Endodermal cell (in vitro differentiated cells): ENCODE results near the gene CPSF7. TPM values are rescaled to one million over a fixed set of nuclear protein-coding genes. Genes with fewer than 3 reads are reported as not detected.

Experiments used
- DNase-seq: peaks from one replicate; pipeline ENCODE4 v3.0.0-alpha.2; 2017
- H3K27ac ChIP-seq: 2 replicates; pipeline ENCODE4 v1.5.1; 2013; ENCODE audit warnings: mild to moderate bottlenecking, low read depth, low read length, moderate library complexity
- H3K27me3 ChIP-seq: 2 replicates; pipeline ENCODE4 v1.6.1; 2013; ENCODE audit warnings: mild to moderate bottlenecking, low read length, moderate library complexity; ENCODE audit not compliant: insufficient read depth, control insufficient read depth, poor library complexity, severe bottlenecking
- H3K36me3 ChIP-seq: 2 replicates; pipeline ENCODE4 v1.7.0; 2013; ENCODE audit warnings: mild to moderate bottlenecking, low read length, moderate library complexity; ENCODE audit not compliant: control insufficient read depth, insufficient read depth
- H3K4me1 ChIP-seq: one replicate; pipeline ENCODE4 v1.7.0; 2013; ENCODE audit warnings: low read length; ENCODE audit not compliant: control insufficient read depth, insufficient read depth
- H3K4me3 ChIP-seq: 2 replicates; pipeline ENCODE4 v1.5.1; 2013; ENCODE audit warnings: mild to moderate bottlenecking, low read length, moderate library complexity
- H3K9ac ChIP-seq: 2 replicates; pipeline ENCODE4 v1.6.1; 2013; ENCODE audit warnings: mild to moderate bottlenecking, low read length, moderate library complexity; ENCODE audit not compliant: poor library complexity, severe bottlenecking; ENCODE audit errors: extremely low read depth
- H3K9me3 ChIP-seq: 2 replicates; pipeline ENCODE4 v1.6.1; 2013; ENCODE audit warnings: mild to moderate bottlenecking, low read length, moderate library complexity; ENCODE audit not compliant: control insufficient read depth
- H3K27ac Mint-ChIP-seq: 2 replicates; pipeline ENCODE4 v1.8.0; 2020; ENCODE audit warnings: mixed read lengths
- H3K27me3 Mint-ChIP-seq: 2 replicates; pipeline ENCODE4 v1.8.0; 2021; ENCODE audit warnings: mild to moderate bottlenecking, mixed read lengths; ENCODE audit not compliant: insufficient read depth
- H3K36me3 Mint-ChIP-seq: 2 replicates; pipeline ENCODE4 v1.8.0; 2020; ENCODE audit warnings: low read depth, mixed read lengths
- H3K4me1 Mint-ChIP-seq: 2 replicates; pipeline ENCODE4 v1.8.0; 2020; ENCODE audit warnings: mixed read lengths
- H3K4me3 Mint-ChIP-seq: 2 replicates; pipeline ENCODE4 v1.8.0; 2020; ENCODE audit warnings: mild to moderate bottlenecking, moderate library complexity, mixed read lengths
- H3K9me3 Mint-ChIP-seq: 2 replicates; pipeline ENCODE4 v1.8.0; 2020; ENCODE audit warnings: mild to moderate bottlenecking, mixed read lengths
- WGBS, 2 experiments: methylation state at CpG; one replicate each; pipeline versions ENCODE4 v1.1.5 to v1.1.7; 2013; ENCODE audit warnings: missing lambda C conversion rate in 2 of 2, mixed read lengths in 1 of 2; ENCODE audit not compliant: insufficient coverage in 1 of 2, insufficient read length in 1 of 2; 5-methylcytosine and 5-hydroxymethylcytosine counted together
- total RNA-seq, 2 donors: library from RNA; stranded (reverse); fragmentation: NEBNext Ultra II Directional in 1 of 2; extraction: Animal tissue kit (Norgen Biotek cat#: 25700) in 1 of 2; gene quantifications; 2 replicates in 1 of 2; 3 replicates in 1 of 2; pipeline ENCODE4 v1.2.1, GENCODE V29; 2021
- TF ChIP-seq, protein P1 (sequence below): fragments of 200-600 bp; sonication (generic); conservative IDR thresholded peaks from 2 replicates; pipeline ENCODE4 v1.5.0; 2021; ENCODE audit warnings: antibody characterized with exemption, mild to moderate bottlenecking

Gene CPSF7
- total RNA-seq, 2 donors from 2014 or later = 108 to 117 TPM

DNA sequence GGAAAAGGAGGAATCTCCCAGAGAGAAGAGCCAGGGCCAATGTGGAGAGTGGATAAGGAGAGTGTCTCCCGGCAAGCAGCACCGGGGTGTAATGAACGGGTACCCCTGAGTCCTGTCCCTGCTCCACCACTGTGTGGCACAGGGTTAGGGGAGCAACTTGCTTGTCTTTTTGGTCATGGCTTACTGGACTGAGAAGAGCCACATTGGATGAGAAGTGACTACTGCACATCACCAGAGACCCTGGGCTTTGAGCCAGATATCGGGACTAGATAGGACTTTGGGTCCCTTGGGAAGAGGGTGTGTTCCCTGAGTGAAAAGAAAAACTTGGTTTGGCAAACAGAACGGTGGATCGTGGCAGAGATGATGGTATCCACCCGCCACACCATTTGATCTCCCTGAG lies 24.7 kb upstream of the CPSF7 start:
- Mint-ChIP-seq H3K4me3 (no peak overlapping the region), H3K36me3 (peaks cover 33% of the 10 kb centered on the region), H3K4me1 (no peaks in the 10 kb centered on the region), H3K9me3 (no peaks in the 10 kb centered on the region), H3K27ac (no peak overlapping the region), H3K27me3 (no peaks in the 10 kb centered on the region)
- H3K9me3 ChIP-seq = no peaks in the 10 kb centered on the region
- peaks cover 12% of the 10 kb centered on the region for H3K36me3 ChIP-seq
- H3K4me1 ChIP-seq = no peaks in the 10 kb centered on the region
- H3K9ac ChIP-seq = no peak overlapping the region
- DNase-seq = no peak
- no peak overlapping the region for H3K4me3 ChIP-seq
- TF ChIP-seq, protein P1, sequence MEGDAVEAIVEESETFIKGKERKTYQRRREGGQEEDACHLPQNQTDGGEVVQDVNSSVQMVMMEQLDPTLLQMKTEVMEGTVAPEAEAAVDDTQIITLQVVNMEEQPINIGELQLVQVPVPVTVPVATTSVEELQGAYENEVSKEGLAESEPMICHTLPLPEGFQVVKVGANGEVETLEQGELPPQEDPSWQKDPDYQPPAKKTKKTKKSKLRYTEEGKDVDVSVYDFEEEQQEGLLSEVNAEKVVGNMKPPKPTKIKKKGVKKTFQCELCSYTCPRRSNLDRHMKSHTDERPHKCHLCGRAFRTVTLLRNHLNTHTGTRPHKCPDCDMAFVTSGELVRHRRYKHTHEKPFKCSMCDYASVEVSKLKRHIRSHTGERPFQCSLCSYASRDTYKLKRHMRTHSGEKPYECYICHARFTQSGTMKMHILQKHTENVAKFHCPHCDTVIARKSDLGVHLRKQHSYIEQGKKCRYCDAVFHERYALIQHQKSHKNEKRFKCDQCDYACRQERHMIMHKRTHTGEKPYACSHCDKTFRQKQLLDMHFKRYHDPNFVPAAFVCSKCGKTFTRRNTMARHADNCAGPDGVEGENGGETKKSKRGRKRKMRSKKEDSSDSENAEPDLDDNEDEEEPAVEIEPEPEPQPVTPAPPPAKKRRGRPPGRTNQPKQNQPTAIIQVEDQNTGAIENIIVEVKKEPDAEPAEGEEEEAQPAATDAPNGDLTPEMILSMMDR = no peak
- no peak overlapping the region for H3K27ac ChIP-seq
- H3K27me3 ChIP-seq = no peaks in the 10 kb centered on the region
- 96 to 97% methylated on average over 7 of the region's 7 CpGs for WGBS, 2 experiments

- Mint-ChIP-seq H3K4me3 (no peak overlapping the region), H3K4me1 (no peaks in the 10 kb centered on the region), H3K36me3 (peaks cover 36% of the 10 kb centered on the region), H3K27ac (no peak overlapping the region), H3K9me3 (no peaks in the 10 kb centered on the region), H3K27me3 (no peaks in the 10 kb centered on the region)
- no peak overlapping the region for H3K27ac ChIP-seq
- H3K36me3 ChIP-seq = peaks cover 18% of the 10 kb centered on the region
- WGBS, 2 experiments = 87 to 96% methylated on average over 3 of the region's 3 CpGs
- TF ChIP-seq, protein P1 = no peak
- H3K9ac ChIP-seq = no peak overlapping the region
- no peak for DNase-seq
- H3K27me3 ChIP-seq = no peaks in the 10 kb centered on the region
- H3K9me3 ChIP-seq = no peaks in the 10 kb centered on the region
- H3K4me1 ChIP-seq = no peaks in the 10 kb centered on the region
- no peak overlapping the region for H3K4me3 ChIP-seq
Observed at GRCh38 chr11:61453695-61454094, 23.9 kb upstream of the CPSF7 start.

- WGBS, 2 experiments = 96 to 100% methylated on average over 2 of the region's 2 CpGs
- no peaks in the 10 kb centered on the region for H3K9me3 ChIP-seq
Observed at GRCh38 chr11:61452825-61453224, 23.1 kb upstream of the CPSF7 start.

More at GRCh38 chr11:61452825-61453224, 23.1 kb upstream of the CPSF7 start:
- Histone ChIP-seq H3K4me3 (no peak overlapping the region), H3K36me3 (peaks cover 26% of the 10 kb centered on the region), H3K4me1 (no peaks in the 10 kb centered on the region), H3K9ac (no peak overlapping the region), H3K27me3 (no peaks in the 10 kb centered on the region), H3K27ac (no peak overlapping the region)
- no peak overlapping the region for H3K4me3 Mint-ChIP-seq
- H3K9me3 Mint-ChIP-seq = no peaks in the 10 kb centered on the region
- no peak for DNase-seq
- no peaks in the 10 kb centered on the region for H3K4me1 Mint-ChIP-seq
- no peak overlapping the region for H3K27ac Mint-ChIP-seq
- TF ChIP-seq, protein P1 = no peak
- H3K27me3 Mint-ChIP-seq = no peaks in the 10 kb centered on the region
- peaks cover 43% of the 10 kb centered on the region for H3K36me3 Mint-ChIP-seq
